ENCODE measurements around the gene B9D1. TPM values are rescaled to one million over a fixed set of nuclear protein-coding genes. Genes with fewer than 3 reads are reported as not detected.
A peak's percentile ranks its signal among the peaks of the same experiment; 100 is the strongest.

The B9D1 gene
- total and polyA plus RNA-seq, 9 of the 15 experiments (the other 6 are each of a cell fraction or from before 2014, with no cell fraction given) = 8.9 to 28.0 (median 17.9) TPM

DNA sequence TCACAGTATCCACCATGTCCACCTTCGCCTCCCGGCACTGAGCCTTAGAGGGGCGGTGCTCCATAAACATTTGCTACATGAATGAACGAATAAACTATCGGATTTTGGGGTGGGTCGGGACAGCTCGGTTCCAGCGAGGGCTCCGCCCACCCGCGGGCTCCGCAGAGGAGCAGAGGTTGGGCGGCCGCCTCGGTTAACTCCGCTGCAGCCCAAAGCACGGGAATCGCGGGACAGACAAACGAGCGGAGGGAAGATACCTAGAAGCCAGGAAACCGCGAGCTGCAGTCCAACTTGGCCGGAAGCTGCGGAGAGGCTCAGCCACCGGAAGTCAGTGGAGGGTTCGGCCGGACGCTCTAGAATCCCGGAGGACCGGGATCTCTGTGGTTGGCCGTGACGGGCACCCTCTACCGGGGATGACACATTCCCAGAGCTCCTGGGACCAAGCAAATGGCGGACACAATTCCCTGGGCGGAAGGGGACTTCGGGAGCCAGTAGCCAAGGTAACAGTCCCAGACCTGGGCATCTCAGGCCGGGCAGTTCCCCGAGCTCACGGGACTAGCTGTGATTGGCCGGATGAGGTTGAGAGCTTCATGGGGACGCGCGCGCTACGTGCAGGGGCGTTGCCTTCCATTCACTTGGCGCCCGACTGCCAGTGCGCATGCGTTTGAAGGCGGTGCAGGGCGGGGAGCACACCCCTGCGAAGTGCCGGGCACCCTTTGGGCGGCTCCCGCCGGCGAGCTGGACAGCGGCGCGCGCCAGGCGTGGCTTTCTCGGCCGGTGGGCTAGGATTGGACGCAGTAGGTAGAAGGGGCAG is 15.3 kb upstream of the B9D1 start (continued):
- TF ChIP-seq, protein P1, sequence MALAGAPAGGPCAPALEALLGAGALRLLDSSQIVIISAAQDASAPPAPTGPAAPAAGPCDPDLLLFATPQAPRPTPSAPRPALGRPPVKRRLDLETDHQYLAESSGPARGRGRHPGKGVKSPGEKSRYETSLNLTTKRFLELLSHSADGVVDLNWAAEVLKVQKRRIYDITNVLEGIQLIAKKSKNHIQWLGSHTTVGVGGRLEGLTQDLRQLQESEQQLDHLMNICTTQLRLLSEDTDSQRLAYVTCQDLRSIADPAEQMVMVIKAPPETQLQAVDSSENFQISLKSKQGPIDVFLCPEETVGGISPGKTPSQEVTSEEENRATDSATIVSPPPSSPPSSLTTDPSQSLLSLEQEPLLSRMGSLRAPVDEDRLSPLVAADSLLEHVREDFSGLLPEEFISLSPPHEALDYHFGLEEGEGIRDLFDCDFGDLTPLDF (CRISPR knock-in tag; IDR thresholded peaks at IDR 0.05) = no peak
- TF ChIP-seq, protein P2, sequence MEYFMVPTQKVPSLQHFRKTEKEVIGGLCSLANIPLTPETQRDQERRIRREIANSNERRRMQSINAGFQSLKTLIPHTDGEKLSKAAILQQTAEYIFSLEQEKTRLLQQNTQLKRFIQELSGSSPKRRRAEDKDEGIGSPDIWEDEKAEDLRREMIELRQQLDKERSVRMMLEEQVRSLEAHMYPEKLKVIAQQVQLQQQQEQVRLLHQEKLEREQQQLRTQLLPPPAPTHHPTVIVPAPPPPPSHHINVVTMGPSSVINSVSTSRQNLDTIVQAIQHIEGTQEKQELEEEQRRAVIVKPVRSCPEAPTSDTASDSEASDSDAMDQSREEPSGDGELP (CRISPR knock-in tag; IDR thresholded peaks at IDR 0.05; ENCODE audit: borderline replicate concordance) = peak; percentile 44; the same call in 1 of the 2 replicates
- TF ChIP-seq, protein P3, sequence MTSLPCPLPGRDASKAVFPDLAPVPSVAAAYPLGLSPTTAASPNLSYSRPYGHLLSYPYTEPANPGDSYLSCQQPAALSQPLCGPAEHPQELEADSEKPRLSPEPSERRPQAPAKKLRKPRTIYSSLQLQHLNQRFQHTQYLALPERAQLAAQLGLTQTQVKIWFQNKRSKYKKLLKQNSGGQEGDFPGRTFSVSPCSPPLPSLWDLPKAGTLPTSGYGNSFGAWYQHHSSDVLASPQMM (CRISPR knock-in tag; IDR thresholded peaks at IDR 0.05) = no peak
- TF ChIP-seq RBFOX2 (IDR thresholded peaks at IDR 0.05; ENCODE audit: low read depth, low read length) = peak; percentile 88
- no peak for TF ChIP-seq RBM39 (optimal IDR thresholded peaks at IDR 0.05; ENCODE audit: low read depth, low read length)
- no peak for TF ChIP-seq TSC22D4 (tag; IDR thresholded peaks at IDR 0.05)
- peak; percentile 57 for TF ChIP-seq PHF20 (IDR thresholded peaks at IDR 0.05; ENCODE audit: partially characterized antibody)
- TF ChIP-seq NFE2 (IDR thresholded peaks at IDR 0.05; ENCODE audit: low read depth) = no peak
- TF ChIP-seq BRCA1 (IDR thresholded peaks at IDR 0.05) = no peak
- no peak for TF ChIP-seq BRCA1 (CRISPR knock-in tag; IDR thresholded peaks at IDR 0.05)
- TF ChIP-seq ZFP30 (CRISPR knock-in tag; IDR thresholded peaks at IDR 0.05; ENCODE audit: borderline replicate concordance) = no peak
- no peak; the same call in 1 of the 2 replicates for TF ChIP-seq TOE1 (IDR thresholded peaks at IDR 0.05; ENCODE audit: borderline replicate concordance)
- no peak for TF ChIP-seq TOE1 (CRISPR knock-in tag; IDR thresholded peaks at IDR 0.05; ENCODE audit: borderline replicate concordance, low read depth)
- no peak for TF ChIP-seq U2AF1 (optimal IDR thresholded peaks at IDR 0.05; ENCODE audit: low read depth, low read length)
- TF ChIP-seq, protein P4, sequence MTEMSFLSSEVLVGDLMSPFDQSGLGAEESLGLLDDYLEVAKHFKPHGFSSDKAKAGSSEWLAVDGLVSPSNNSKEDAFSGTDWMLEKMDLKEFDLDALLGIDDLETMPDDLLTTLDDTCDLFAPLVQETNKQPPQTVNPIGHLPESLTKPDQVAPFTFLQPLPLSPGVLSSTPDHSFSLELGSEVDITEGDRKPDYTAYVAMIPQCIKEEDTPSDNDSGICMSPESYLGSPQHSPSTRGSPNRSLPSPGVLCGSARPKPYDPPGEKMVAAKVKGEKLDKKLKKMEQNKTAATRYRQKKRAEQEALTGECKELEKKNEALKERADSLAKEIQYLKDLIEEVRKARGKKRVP (CRISPR knock-in tag; IDR thresholded peaks at IDR 0.05) = no peak
- TF ChIP-seq PCBP2 (IDR thresholded peaks at IDR 0.05; ENCODE audit: low read depth, low read length, poor library complexity, severe bottlenecking) = no peak
- peak; percentile 55 for TF ChIP-seq NFYB (IDR thresholded peaks at IDR 0.05; ENCODE audit: extremely low read depth, insufficient read length)
- no peak for TF ChIP-seq NR1H2 (CRISPR knock-in tag; IDR thresholded peaks at IDR 0.05)
- peak; percentile 83 for TF ChIP-seq POLR2A (conservative IDR thresholded peaks at IDR 0.05)
- peak; percentile 60 for TF ChIP-seq FOS (IDR thresholded peaks at IDR 0.05; ENCODE audit: extremely low read depth, insufficient read length)
- TF ChIP-seq CAMTA2 (CRISPR knock-in tag; conservative IDR thresholded peaks at IDR 0.05) = no peak
- TF ChIP-seq ZNF699 (CRISPR knock-in tag; IDR thresholded peaks at IDR 0.05; ENCODE audit: insufficient replicate concordance) = no peak
- TF ChIP-seq, protein P5, sequence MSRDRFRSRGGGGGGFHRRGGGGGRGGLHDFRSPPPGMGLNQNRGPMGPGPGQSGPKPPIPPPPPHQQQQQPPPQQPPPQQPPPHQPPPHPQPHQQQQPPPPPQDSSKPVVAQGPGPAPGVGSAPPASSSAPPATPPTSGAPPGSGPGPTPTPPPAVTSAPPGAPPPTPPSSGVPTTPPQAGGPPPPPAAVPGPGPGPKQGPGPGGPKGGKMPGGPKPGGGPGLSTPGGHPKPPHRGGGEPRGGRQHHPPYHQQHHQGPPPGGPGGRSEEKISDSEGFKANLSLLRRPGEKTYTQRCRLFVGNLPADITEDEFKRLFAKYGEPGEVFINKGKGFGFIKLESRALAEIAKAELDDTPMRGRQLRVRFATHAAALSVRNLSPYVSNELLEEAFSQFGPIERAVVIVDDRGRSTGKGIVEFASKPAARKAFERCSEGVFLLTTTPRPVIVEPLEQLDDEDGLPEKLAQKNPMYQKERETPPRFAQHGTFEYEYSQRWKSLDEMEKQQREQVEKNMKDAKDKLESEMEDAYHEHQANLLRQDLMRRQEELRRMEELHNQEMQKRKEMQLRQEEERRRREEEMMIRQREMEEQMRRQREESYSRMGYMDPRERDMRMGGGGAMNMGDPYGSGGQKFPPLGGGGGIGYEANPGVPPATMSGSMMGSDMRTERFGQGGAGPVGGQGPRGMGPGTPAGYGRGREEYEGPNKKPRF (IDR thresholded peaks at IDR 0.05; ENCODE audit: low read depth, low read length) = no peak
- no peak for TF ChIP-seq ZNF184 (CRISPR knock-in tag; IDR thresholded peaks at IDR 0.05)

Measured in K562 (cell line).